ENCODE data around the gene NTF3.

Gene NTF3

DNA sequence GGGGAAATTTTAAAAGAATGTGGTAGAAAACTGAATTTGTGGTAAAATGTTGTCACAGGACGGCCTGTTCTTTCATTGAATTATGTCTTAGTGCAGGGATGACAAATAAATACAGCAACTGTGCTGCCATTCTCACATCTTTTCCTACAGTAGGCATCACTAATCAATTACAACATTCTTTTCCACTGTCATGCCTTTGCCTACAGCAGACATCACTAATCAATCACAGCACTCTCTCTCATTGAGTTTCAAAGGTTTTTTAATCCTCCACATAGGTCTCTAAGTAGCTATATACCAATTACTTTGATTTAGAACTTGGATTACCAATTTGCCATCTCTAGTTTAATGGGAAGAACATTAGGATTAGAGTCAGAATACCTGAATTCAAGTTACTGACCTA is 30.1 kb downstream of the NTF3 start:
- DNase-seq (ENCODE audit: low spot score): no peak
- in situ Hi-C loops (cut with MboI; ENCODE audit: low pct_unique_long_range_greater_than_20kb, low sequenced_read_pairs, unreplicated experiment): no loop called here
- TF ChIP-seq, protein P1, sequence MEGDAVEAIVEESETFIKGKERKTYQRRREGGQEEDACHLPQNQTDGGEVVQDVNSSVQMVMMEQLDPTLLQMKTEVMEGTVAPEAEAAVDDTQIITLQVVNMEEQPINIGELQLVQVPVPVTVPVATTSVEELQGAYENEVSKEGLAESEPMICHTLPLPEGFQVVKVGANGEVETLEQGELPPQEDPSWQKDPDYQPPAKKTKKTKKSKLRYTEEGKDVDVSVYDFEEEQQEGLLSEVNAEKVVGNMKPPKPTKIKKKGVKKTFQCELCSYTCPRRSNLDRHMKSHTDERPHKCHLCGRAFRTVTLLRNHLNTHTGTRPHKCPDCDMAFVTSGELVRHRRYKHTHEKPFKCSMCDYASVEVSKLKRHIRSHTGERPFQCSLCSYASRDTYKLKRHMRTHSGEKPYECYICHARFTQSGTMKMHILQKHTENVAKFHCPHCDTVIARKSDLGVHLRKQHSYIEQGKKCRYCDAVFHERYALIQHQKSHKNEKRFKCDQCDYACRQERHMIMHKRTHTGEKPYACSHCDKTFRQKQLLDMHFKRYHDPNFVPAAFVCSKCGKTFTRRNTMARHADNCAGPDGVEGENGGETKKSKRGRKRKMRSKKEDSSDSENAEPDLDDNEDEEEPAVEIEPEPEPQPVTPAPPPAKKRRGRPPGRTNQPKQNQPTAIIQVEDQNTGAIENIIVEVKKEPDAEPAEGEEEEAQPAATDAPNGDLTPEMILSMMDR (IDR thresholded peaks at IDR 0.05; ENCODE audit: extremely low read depth, insufficient read depth, missing control alignments): no peak

GRCh38 chr12:5464096-5464495 is 32.2 kb downstream of the NTF3 start:
- in situ Hi-C loops (cut with MboI; ENCODE audit: low pct_unique_long_range_greater_than_20kb, low sequenced_read_pairs, unreplicated experiment): no loop called here
- TF ChIP-seq, protein P1 (IDR thresholded peaks at IDR 0.05; ENCODE audit: extremely low read depth, insufficient read depth, missing control alignments): no peak
- DNase-seq (ENCODE audit: low spot score): no peak

DNA sequence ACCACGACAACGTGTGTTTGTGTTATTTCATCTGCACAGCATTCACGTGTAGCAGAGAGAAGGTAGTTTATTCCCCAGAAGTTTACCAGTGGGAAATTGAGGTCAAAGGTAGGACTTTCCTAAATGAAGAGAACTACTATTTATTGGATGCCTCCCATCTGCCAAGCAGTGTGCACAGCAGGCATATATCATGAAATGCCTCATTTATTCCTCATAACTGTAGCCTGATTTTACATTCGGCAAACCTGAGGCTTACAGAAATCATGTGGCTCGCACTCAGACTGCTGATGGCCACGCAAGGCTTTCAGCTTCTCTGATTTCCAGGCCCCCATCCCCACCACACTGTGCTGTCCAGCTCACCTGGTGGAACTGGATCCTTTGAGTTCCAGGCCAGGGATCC is 33.5 kb downstream of the NTF3 start:
- no peak for DNase-seq (ENCODE audit: low spot score)
- TF ChIP-seq, protein P1 (IDR thresholded peaks at IDR 0.05; ENCODE audit: extremely low read depth, insufficient read depth, missing control alignments): no peak
- in situ Hi-C loops (cut with MboI; ENCODE audit: low pct_unique_long_range_greater_than_20kb, low sequenced_read_pairs, unreplicated experiment): no loop called here

DNA sequence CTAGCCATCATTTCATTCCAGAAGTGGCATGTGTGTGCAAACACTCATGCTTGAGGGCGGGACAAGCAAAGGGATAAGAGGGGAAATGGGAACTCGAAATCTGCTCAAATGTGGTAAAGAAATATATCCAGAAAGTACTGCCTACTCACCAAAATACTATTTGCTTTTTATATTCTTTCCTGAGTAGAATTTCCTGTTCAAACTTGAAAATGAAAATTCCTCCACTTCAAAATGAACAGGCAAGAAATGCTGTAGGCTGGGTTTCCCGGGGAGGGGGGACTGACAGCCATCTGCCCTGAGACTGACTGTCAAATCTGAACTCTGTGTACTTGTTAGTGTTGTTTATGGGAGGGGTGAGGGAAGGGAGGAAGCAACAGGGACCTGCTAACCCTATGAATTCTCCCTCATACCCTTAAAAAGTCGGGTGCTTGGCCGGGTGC is 34.6 kb downstream of the NTF3 start:
- in situ Hi-C loops (cut with MboI; ENCODE audit: low pct_unique_long_range_greater_than_20kb, low sequenced_read_pairs, unreplicated experiment): no loop called here
- TF ChIP-seq, protein P1 (IDR thresholded peaks at IDR 0.05; ENCODE audit: extremely low read depth, insufficient read depth, missing control alignments): no peak
- DNase-seq (ENCODE audit: low spot score): no peak

- no peak for DNase-seq (ENCODE audit: low spot score)
- in situ Hi-C loops (cut with MboI; ENCODE audit: low pct_unique_long_range_greater_than_20kb, low sequenced_read_pairs, unreplicated experiment): no loop called here
- TF ChIP-seq, protein P1 (IDR thresholded peaks at IDR 0.05; ENCODE audit: extremely low read depth, insufficient read depth, missing control alignments): no peak
These were observed 36.0 kb downstream of the NTF3 start for GRCh38 chr12:5467931-5468330.

DNA sequence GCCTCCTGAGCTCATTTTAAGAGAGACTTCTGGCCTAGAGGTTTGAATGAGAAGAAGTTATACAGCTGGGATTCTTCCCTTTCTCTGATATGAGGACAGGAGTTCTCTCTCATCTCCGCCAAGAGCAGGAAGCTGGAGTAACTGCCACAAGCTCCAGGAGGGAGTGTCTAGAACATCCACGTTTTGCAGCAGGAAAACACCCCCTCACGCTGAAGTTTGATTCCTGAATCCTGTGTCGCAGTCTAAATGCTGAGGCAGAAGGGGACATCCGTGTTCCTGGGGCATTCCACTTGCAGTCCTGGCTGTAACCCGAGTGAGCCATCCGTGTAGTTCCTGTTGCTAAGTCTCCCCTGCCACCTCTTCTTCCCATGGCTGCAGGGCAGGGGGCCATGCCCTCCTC is 38.3 kb downstream of the NTF3 start:
- TF ChIP-seq, protein P1 (IDR thresholded peaks at IDR 0.05; ENCODE audit: extremely low read depth, insufficient read depth, missing control alignments): no peak
- no peak for DNase-seq (ENCODE audit: low spot score)
- in situ Hi-C loops (cut with MboI; ENCODE audit: low pct_unique_long_range_greater_than_20kb, low sequenced_read_pairs, unreplicated experiment): no loop called here

DNA sequence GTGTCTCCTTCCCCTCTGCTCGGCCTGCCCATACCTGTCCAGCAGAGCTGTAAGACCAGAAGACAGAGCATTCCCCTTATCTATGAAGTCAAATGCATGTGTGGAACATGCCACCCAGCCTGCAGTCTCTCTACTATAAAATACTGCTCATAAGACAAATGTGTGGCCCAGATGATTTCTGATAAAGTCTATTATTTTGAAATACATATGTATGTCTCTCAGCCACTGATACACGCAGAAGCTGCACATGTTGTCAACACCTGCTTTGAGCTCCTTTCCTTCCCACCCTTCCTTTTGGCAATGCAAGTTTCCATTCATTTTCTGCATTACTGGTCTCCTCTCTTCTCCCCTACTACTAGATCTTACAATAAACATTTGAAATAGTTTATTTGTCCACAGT is 38.8 kb downstream of the NTF3 start:
- DNase-seq (ENCODE audit: low spot score): no peak
- TF ChIP-seq, protein P1 (IDR thresholded peaks at IDR 0.05; ENCODE audit: extremely low read depth, insufficient read depth, missing control alignments): no peak
- in situ Hi-C loops (cut with MboI; ENCODE audit: low pct_unique_long_range_greater_than_20kb, low sequenced_read_pairs, unreplicated experiment): no loop called here
